Measurements from ENCODE around the gene PBX3. TPM values are rescaled to one million over a fixed set of nuclear protein-coding genes. Genes with fewer than 3 reads are reported as not detected.
"Not testable (repeated sequence)": the region's sequence is repeated elsewhere in the genome, so short reads cannot be mapped to it uniquely, and the experiment has no call there.

The PBX3 gene
- total RNA-seq, 1 donor from 2014 or later: 71.6 TPM

DNA sequence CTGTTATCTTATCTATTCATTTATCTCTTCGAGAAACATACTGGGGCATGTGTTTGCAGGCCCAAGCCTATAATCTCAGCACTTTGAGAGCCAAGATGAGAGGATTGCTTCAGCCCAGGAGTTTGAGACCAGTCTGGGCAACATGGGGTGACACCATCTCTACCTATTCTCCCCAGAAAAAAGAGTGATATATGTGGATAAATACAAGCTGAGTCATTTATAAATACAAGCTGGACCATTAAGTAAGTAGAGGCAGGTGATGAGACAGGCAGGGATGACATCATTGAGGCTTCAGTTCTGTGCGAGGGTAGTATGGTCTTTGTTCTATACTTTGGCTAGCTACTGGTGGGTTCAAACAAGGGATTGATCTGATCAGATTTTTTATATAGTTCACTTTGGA, 25.6 kb downstream of the PBX3 start:
- Mint-ChIP-seq H3K4me1 (no peaks in the 10 kb centered on the region), H3K27ac (ENCODE audit: unreplicated experiment) (no peak overlapping the region), H3K9me3 (peaks cover 8% of the 10 kb centered on the region), H3K4me3 (no peak overlapping the region), H3K36me3 (ENCODE audit: low read depth) (peaks cover 27% of the 10 kb centered on the region), H3K27me3 (ENCODE audit: low read depth) (no peaks in the 10 kb centered on the region)
- TF ChIP-seq, protein P1, sequence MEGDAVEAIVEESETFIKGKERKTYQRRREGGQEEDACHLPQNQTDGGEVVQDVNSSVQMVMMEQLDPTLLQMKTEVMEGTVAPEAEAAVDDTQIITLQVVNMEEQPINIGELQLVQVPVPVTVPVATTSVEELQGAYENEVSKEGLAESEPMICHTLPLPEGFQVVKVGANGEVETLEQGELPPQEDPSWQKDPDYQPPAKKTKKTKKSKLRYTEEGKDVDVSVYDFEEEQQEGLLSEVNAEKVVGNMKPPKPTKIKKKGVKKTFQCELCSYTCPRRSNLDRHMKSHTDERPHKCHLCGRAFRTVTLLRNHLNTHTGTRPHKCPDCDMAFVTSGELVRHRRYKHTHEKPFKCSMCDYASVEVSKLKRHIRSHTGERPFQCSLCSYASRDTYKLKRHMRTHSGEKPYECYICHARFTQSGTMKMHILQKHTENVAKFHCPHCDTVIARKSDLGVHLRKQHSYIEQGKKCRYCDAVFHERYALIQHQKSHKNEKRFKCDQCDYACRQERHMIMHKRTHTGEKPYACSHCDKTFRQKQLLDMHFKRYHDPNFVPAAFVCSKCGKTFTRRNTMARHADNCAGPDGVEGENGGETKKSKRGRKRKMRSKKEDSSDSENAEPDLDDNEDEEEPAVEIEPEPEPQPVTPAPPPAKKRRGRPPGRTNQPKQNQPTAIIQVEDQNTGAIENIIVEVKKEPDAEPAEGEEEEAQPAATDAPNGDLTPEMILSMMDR (conservative IDR thresholded peaks at IDR 0.05): no peak
- no peak for DNase-seq (ENCODE audit: low read depth, low spot score)

DNA sequence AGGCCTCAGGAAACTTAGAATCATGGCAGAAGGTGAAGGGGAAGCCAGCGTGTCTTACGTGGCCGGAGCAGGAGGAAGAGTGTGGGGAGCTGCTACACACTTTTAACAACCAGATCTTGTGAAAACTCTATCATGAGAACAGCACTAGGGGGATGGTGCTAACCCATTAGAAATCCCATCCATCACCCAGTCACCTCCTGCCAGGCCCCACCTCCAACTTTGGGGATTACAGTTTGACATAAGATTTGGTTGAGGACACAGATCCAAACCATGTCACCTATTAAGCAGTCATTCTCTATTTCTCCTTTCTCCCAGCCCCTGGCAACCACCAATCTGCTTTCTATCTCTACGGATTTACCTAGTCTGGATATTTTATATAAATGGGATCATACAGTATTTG, 26.9 kb downstream of the PBX3 start:
- Mint-ChIP-seq H3K27ac (ENCODE audit: unreplicated experiment) (no peak overlapping the region), H3K4me1 (no peaks in the 10 kb centered on the region), H3K27me3 (ENCODE audit: low read depth) (no peaks in the 10 kb centered on the region), H3K9me3 (peaks cover 8% of the 10 kb centered on the region), H3K4me3 (no peak overlapping the region), H3K36me3 (ENCODE audit: low read depth) (peaks cover 27% of the 10 kb centered on the region)
- no peak for DNase-seq (ENCODE audit: low read depth, low spot score)
- TF ChIP-seq, protein P1 (conservative IDR thresholded peaks at IDR 0.05): no peak

DNA sequence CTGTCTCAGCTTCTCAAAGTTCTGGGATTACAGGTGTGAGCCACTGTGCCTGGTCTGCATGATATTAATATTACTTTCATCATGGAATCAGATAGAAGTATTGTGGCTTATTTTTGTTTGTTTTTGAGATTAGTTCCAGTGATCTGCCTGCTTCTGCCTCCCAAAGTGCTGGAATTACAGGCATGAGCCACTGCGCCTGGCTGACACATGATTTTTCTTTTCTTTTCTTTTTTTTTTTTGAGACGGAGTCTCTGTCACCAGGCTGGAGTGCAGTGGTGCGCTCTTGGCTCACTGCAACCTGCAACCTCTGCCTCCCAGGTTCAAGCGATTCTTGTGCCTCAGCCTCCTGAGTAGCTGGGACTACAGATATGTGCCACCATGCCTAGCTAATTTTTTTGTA, 29.6 kb downstream of the PBX3 start:
- H3K36me3 Mint-ChIP-seq (ENCODE audit: low read depth): peaks cover 28% of the 10 kb centered on the region
- H3K27me3 Mint-ChIP-seq (ENCODE audit: low read depth); DNase-seq (ENCODE audit: low read depth, low spot score); H3K4me3 Mint-ChIP-seq; H3K4me1 Mint-ChIP-seq; H3K27ac Mint-ChIP-seq (ENCODE audit: unreplicated experiment): not testable (repeated sequence)
- H3K9me3 Mint-ChIP-seq: peaks cover 11% of the 10 kb centered on the region

DNA sequence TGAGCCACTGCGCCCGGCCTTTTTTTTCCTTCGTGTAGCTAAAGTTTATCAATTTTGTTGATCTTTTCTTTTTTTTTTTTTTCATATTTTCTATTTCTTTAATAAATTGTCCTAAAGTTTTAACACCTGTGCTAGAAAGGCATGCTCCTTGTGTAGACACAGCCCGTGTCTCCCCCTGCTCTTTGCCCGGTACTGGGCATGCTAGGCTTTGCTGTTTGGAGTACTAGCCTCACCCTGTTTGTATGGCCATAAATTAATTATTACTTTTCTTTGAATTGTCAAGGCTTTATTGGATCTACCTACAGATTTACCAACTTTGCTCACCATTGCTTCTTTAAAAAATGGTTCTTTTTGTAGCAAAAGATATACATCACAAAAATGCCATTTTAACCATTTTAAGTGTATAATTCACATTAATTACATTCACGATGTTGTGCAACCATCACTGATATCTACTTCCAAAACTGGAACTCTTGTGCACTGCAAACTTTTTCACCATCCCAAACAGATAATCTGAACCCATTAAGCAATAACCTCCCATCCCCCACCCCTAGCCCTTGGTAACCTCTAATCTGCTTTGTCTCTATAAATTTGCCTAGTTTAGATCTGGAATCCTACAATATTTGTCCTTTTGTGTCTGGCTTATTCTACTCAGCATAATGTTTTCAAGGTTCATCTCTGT, 31.5 kb downstream of the PBX3 start:
- DNase-seq (ENCODE audit: low read depth, low spot score); H3K27me3 Mint-ChIP-seq (ENCODE audit: low read depth); H3K27ac Mint-ChIP-seq (ENCODE audit: unreplicated experiment); H3K4me3 Mint-ChIP-seq; H3K4me1 Mint-ChIP-seq: not testable (repeated sequence)
- Mint-ChIP-seq H3K36me3 (ENCODE audit: low read depth) (peaks cover 33% of the 10 kb centered on the region), H3K9me3 (peaks cover 18% of the 10 kb centered on the region)

DNA sequence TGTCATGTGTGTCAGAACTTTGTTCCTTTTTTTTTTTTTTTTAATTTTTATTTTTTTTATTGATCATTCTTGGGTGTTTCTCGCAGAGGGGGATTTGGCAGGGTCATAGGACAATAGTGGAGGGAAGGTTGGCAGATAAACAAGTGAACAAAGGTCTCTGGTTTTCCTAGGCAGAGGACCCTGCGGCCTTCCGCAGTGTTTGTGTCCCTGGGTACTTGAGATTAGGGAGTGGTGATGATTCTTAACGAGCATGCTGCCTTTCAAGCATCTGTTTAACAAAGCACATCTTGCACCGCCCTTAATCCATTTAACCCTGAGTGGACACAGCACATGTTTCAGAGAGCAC, 32.0 kb downstream of the PBX3 start:
- not testable (repeated sequence) for DNase-seq (ENCODE audit: low read depth, low spot score); H3K4me1 Mint-ChIP-seq; H3K27me3 Mint-ChIP-seq (ENCODE audit: low read depth); H3K27ac Mint-ChIP-seq (ENCODE audit: unreplicated experiment); H3K4me3 Mint-ChIP-seq
- peaks cover 31% of the 10 kb centered on the region for H3K36me3 Mint-ChIP-seq (ENCODE audit: low read depth)
- H3K9me3 Mint-ChIP-seq: peaks cover 18% of the 10 kb centered on the region

DNA sequence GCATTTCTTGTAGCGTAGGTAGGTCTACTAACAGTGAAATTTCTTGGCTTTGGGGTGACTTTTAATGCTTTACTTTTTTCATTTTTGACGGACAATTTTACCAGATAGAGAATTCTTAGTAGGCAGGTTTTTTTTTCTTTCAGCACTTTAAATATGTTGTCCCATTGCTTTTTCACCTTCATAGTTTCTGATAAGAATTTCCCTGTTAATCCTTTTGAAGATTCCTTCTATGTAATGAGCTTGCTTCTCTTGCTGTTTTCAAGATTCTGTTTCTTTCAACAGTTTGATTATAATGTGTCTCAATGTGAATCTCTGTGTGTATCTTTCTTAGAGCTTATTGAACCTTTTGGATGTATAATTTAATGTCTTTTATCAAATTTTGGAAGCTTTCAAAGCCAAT, 35.5 kb downstream of the PBX3 start:
- H3K27ac Mint-ChIP-seq (ENCODE audit: unreplicated experiment): no peak overlapping the region

More for the DNA sequence above, 35.5 kb downstream of the PBX3 start:
- Mint-ChIP-seq H3K4me3 (no peak overlapping the region), H3K4me1 (peaks cover 8% of the 10 kb centered on the region), H3K27me3 (ENCODE audit: low read depth) (no peaks in the 10 kb centered on the region), H3K36me3 (ENCODE audit: low read depth) (peaks cover 34% of the 10 kb centered on the region), H3K9me3 (peaks cover 9% of the 10 kb centered on the region)
- DNase-seq (ENCODE audit: low read depth, low spot score): no peak
- TF ChIP-seq, protein P1 (conservative IDR thresholded peaks at IDR 0.05): no peak
